Measurements from ENCODE around the gene NUDT9.

DNA sequence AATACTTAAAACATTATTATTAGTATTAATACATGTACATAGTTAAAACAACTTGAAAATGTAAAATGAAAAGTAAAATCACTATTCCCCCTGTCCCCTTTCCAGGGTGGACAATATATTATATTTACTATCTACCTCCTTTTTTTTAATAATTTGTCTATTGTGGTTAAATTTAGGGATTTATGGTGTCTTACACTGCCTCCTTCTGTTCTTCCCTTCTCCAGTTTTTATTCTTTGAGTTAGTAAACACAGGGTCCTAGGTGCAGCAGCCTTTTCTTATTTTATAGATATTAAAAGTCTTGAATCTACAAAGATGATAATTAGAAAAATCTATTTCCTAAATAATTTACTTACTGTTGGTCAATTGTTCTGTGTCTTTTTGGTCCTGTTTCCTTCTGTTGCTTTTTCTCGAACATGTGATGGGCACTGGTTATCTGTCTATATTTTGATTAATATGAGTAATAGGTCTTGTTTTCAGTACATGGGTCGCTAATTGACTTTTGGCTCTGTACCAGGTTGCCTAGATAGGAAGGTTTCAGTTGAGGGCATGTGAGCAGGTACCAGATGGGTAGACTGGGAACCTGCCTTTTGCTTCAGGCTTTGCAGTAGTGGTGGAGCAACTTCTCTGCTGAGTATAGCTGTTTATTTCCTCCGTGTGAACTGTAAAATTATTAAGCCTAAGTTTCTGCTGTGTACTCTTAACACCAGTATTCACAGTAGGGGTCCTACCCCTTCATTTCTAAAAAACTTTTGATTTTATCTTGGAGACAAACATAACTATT lies 1.1 kb downstream of the NUDT9 start:
- TF ChIP-seq CTCF (conservative IDR thresholded peaks at IDR 0.05), result peak; percentile 23
- TF ChIP-seq ZFX (IDR thresholded peaks at IDR 0.05), result no peak

Data from C4-2B (cell line).